ENCODE results near the gene PTK6.
"Not testable (repeated sequence)": the region's sequence is repeated elsewhere in the genome, so short reads cannot be mapped to it uniquely, and the experiment has no call there.

Gene PTK6

DNA sequence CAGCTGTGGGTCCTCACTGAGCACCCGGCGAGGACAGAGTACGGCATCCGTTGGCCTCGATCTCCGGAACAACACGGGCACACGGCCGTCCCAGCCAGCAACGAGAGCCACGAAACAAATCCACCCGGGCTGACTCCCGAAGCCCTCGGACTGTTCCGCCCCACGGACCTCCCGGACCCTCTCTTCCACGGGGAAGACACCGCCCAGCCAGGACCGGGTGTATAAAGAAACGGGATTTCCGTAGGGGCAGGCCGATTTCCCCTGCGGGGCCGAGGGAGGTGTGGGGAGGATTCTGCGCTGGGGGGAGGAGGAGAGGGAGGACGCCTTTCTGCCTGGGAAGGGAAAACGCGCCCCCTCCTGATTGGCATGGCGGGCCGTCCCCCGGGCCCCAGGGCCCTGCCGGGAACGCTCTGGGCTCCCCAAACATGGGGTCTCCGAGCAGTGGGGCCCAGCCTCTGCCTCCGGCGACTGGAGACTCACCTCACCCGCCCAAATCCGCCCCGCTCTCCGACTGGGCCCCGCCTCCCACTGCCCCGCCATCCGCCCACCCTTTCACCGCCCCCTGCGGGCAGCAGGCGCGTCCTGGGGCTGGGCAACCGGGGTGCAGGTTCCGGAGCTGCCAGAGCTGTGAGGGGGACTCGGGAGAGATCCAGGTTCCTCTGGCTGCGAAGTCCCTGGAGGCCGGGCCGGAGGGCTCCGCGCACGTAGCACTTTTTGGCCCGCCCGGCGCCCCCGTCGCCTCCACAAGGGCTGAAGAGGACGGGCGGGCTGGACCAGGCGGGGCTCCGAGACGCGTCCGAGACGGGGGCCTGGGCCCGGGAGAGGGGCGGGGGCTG, 17.3 kb downstream of the PTK6 start:
- Mint-ChIP-seq H3K4me1 (peaks cover 10% of the 10 kb centered on the region), H3K27ac (peak overlapping the region in 1 of 3 experiments; percentile 58), H3K4me3 (peak overlapping the region; percentile 81 to 87 (median 82)), H3K36me3 (ENCODE audit: low read depth) (peaks cover 13% of the 10 kb centered on the region), H3K27me3 (ENCODE audit: low read depth) (peaks cover 8% of the 10 kb centered on the region), H3K9me3 (no peaks in the 10 kb centered on the region)
- TF ChIP-seq, protein P1, sequence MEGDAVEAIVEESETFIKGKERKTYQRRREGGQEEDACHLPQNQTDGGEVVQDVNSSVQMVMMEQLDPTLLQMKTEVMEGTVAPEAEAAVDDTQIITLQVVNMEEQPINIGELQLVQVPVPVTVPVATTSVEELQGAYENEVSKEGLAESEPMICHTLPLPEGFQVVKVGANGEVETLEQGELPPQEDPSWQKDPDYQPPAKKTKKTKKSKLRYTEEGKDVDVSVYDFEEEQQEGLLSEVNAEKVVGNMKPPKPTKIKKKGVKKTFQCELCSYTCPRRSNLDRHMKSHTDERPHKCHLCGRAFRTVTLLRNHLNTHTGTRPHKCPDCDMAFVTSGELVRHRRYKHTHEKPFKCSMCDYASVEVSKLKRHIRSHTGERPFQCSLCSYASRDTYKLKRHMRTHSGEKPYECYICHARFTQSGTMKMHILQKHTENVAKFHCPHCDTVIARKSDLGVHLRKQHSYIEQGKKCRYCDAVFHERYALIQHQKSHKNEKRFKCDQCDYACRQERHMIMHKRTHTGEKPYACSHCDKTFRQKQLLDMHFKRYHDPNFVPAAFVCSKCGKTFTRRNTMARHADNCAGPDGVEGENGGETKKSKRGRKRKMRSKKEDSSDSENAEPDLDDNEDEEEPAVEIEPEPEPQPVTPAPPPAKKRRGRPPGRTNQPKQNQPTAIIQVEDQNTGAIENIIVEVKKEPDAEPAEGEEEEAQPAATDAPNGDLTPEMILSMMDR (IDR thresholded peaks at IDR 0.05; ENCODE audit: unreplicated experiment in 3 of 3): peak; percentile 20 to 46 (median 27)

- Mint-ChIP-seq H3K4me3 (peak overlapping the region; percentile 81 to 88 (median 87)), H3K4me1 (peaks cover 5% of the 10 kb centered on the region), H3K27me3 (ENCODE audit: low read depth) (peaks cover 8% of the 10 kb centered on the region), H3K36me3 (ENCODE audit: low read depth) (peaks cover 13% of the 10 kb centered on the region), H3K27ac (peak overlapping the region in 2 of 3 experiments; percentile 58 to 92), H3K9me3 (no peaks in the 10 kb centered on the region)
- TF ChIP-seq, protein P1 (IDR thresholded peaks at IDR 0.05; ENCODE audit: unreplicated experiment in 3 of 3): no peak
Observed at GRCh38 chr20:63518946-63519667, 18.1 kb downstream of the PTK6 start.

- peaks cover 1% of the 10 kb centered on the region for H3K9me3 Mint-ChIP-seq
Observed at GRCh38 chr20:63518351-63518861, 18.8 kb downstream of the PTK6 start.

DNA sequence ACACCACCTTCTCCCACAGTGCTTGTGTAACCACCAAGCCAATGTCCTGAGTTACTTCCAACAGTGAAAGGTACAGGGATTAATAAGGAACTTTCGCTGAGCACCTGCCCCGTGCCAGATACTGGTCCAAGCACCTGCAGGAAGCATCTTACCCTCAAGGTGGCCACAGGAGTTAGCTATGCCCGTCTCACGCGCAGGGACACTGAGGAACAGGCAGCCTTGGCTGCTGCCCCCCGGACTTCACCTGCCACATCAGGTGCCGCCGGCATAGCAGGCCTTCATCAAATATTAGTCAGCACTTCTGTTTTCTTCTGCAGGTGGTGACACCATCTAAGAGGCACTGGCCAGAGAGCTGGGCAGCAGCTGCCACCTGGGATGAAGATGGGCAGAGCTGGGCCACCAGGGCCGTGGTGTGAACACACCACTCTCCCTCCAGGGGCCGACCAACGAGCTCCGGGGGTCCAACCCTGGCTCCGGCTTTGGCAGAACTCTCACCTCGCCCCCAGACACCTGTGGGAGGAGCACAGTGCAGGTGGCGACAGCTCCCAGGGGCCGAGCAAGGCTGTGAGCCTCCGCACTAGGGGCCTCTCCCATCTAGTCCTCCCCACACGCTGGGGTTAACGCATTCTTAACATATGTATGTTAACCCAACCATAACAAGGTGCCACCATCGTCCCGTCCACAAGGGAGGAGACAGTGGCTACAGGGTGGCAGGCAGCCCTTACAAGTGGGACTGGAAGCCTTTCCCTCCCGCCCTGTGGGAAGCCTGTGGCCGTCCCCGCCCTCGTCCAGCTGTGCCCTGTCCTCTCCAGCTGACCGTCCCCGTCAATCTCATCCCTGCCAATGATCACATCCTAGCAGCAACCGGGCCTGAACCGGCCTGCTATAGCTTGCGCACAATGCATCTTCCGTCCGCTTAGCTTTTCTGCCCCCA, 19.5 kb downstream of the PTK6 start:
- TF ChIP-seq, protein P1 (IDR thresholded peaks at IDR 0.05; ENCODE audit: unreplicated experiment in 3 of 3): no peak
- Mint-ChIP-seq H3K4me1 (peaks cover 5% of the 10 kb centered on the region), H3K9me3 (peaks cover 8% of the 10 kb centered on the region), H3K27ac (no peak overlapping the region), H3K36me3 (ENCODE audit: low read depth) (peaks cover 2% of the 10 kb centered on the region), H3K4me3 (peak overlapping the region; percentile 81 to 88 (median 86)), H3K27me3 (ENCODE audit: low read depth) (peaks cover 17% of the 10 kb centered on the region)

More at GRCh38 chr20:63518351-63518861, 18.8 kb downstream of the PTK6 start:
- H3K4me1 Mint-ChIP-seq: peaks cover 5% of the 10 kb centered on the region
- peak overlapping the region; percentile 81 to 88 (median 86) for H3K4me3 Mint-ChIP-seq
- H3K27me3 Mint-ChIP-seq (ENCODE audit: low read depth): peaks cover 10% of the 10 kb centered on the region
- peaks cover 9% of the 10 kb centered on the region for H3K36me3 Mint-ChIP-seq (ENCODE audit: low read depth)
- TF ChIP-seq, protein P1 (IDR thresholded peaks at IDR 0.05; ENCODE audit: unreplicated experiment in 3 of 3): peak in 1 of 3 experiments; percentile 37
- peak overlapping the region in 2 of 3 experiments; percentile 45 to 92 for H3K27ac Mint-ChIP-seq

GRCh38 chr20:63514520-63514919, 22.7 kb downstream of the PTK6 start:
- peaks cover 18% of the 10 kb centered on the region for H3K27me3 Mint-ChIP-seq (ENCODE audit: low read depth)
- not testable (repeated sequence) for H3K27ac Mint-ChIP-seq; H3K4me1 Mint-ChIP-seq; H3K4me3 Mint-ChIP-seq; H3K36me3 Mint-ChIP-seq (ENCODE audit: low read depth)
- peaks cover 16% of the 10 kb centered on the region for H3K9me3 Mint-ChIP-seq

Data from nephron (organoid).